Parathyroid adenoma (tissue), 2 donors: ENCODE results near the gene POLR3K.

Experiments used
- H2AFZ ChIP-seq: fragments of 300-600 bp; sonication (generic); one replicate; pipeline ENCODE4 v1.7.0; 2017; ENCODE audit warnings: antibody characterized with exemption, mild to moderate bottlenecking
- H3K27ac ChIP-seq: fragments of 300-600 bp; sonication (generic); one replicate; pipeline ENCODE4 v1.7.0; 2017
- H3K27me3 ChIP-seq: fragments of 300-600 bp; sonication (generic); one replicate; pipeline ENCODE4 v1.7.0; 2017; ENCODE audit warnings: low read length; ENCODE audit not compliant: control insufficient read depth, insufficient read depth
- H3K36me3 ChIP-seq: fragments of 300-600 bp; sonication (generic); one replicate; pipeline ENCODE4 v1.7.0; 2017; ENCODE audit warnings: low read length; ENCODE audit not compliant: control insufficient read depth, insufficient read depth
- H3K4me1 ChIP-seq: fragments of 300-600 bp; sonication (generic); one replicate; pipeline ENCODE4 v1.7.0; 2017; ENCODE audit warnings: control low read depth
- H3K4me2 ChIP-seq: fragments of 300-600 bp; sonication (generic); one replicate; pipeline ENCODE4 v1.7.0; 2017; ENCODE audit warnings: low read length
- H3K4me3 ChIP-seq: fragments of 300-600 bp; sonication (generic); one replicate; pipeline ENCODE4 v1.7.0; 2017; ENCODE audit warnings: low read depth, low read length
- H3K79me2 ChIP-seq: fragments of 300-600 bp; sonication (generic); one replicate; pipeline ENCODE4 v1.7.0; 2017; ENCODE audit warnings: control low read depth
- H3K9ac ChIP-seq: fragments of 300-600 bp; sonication (generic); one replicate; pipeline ENCODE4 v1.7.0; 2017; ENCODE audit warnings: mild to moderate bottlenecking
- H3K9me3 ChIP-seq: fragments of 300-600 bp; sonication (generic); one replicate; pipeline ENCODE4 v1.7.0; 2017; ENCODE audit warnings: low read length; ENCODE audit not compliant: control insufficient read depth
- TF ChIP-seq, protein P1 (sequence below): fragments of 300-600 bp; sonication (generic); IDR thresholded peaks from one replicate; pipeline ENCODE4 v1.7.0; 2017; ENCODE audit warnings: antibody characterized with exemption, mild to moderate bottlenecking
- donor health status: primary hyperparathyroidism.

POLR3K gene

GRCh38 chr16:59440-60059, 6.1 kb upstream of the POLR3K start:
- TF ChIP-seq, protein P1, sequence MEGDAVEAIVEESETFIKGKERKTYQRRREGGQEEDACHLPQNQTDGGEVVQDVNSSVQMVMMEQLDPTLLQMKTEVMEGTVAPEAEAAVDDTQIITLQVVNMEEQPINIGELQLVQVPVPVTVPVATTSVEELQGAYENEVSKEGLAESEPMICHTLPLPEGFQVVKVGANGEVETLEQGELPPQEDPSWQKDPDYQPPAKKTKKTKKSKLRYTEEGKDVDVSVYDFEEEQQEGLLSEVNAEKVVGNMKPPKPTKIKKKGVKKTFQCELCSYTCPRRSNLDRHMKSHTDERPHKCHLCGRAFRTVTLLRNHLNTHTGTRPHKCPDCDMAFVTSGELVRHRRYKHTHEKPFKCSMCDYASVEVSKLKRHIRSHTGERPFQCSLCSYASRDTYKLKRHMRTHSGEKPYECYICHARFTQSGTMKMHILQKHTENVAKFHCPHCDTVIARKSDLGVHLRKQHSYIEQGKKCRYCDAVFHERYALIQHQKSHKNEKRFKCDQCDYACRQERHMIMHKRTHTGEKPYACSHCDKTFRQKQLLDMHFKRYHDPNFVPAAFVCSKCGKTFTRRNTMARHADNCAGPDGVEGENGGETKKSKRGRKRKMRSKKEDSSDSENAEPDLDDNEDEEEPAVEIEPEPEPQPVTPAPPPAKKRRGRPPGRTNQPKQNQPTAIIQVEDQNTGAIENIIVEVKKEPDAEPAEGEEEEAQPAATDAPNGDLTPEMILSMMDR, result no peak
- H3K9ac ChIP-seq, result no peak overlapping the region
- H3K36me3 ChIP-seq, result no peaks in the 10 kb centered on the region
- H3K27ac ChIP-seq, result no peak overlapping the region
- H3K27me3 ChIP-seq, result no peaks in the 10 kb centered on the region
- no peaks in the 10 kb centered on the region for H3K79me2 ChIP-seq
- H3K4me1 ChIP-seq, result no peaks in the 10 kb centered on the region
- H3K4me3 ChIP-seq, result no peak overlapping the region
- no peaks in the 10 kb centered on the region for H3K9me3 ChIP-seq
- H3K4me2 ChIP-seq, result no peak overlapping the region
- H2AFZ ChIP-seq, result no peak overlapping the region

DNA sequence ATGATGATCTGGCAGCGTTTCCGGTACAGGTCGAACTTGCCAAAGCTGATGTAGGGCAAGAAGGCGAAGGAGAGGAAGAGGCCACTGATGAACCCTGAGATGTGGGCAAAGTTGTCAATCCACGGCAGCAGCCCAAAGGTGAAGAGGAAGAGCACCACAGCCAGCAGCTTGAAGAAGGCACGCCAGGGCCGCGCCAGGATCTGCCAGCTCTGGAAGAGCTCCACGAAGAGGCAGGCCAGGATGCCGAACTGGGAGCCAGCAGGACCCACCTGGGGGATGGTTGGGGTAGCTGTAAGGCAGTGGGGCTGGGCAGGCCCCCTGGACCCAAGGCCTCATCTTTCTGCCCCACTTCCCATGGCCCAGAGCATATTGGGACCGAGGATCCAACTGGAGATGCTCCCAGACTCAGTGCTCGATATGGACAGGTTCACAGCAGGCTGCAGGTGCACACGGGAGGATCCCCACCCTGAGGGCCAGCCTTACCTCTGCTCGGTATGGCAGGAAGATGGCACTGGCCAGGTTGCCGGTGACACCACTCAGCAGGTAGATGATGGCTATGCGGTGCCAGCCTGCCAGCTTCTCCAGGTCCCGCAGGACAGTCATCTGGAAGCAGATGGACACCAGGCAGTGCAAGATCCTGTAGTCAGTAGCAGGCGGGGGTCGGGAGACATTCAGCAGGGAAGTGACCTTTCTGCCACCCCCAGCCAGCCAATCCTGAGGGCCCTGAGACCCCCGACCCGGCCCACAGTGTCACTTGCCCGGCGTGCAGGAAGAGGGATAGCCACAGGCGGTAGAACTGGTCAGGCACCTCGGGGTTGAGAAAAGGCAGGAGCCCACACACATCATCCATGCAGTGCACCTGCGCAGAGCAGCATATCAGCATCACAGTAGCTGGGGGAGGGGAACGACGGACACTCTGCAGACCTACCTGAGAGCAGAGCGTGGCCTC, 5.4 kb upstream of the POLR3K start:
- Histone ChIP-seq H3K4me1 (no peaks in the 10 kb centered on the region), H3K9me3 (no peaks in the 10 kb centered on the region), H2AFZ (no peak overlapping the region), H3K27ac (no peak overlapping the region), H3K36me3 (no peaks in the 10 kb centered on the region), H3K4me2 (no peak overlapping the region), H3K27me3 (no peaks in the 10 kb centered on the region), H3K9ac (no peak overlapping the region), H3K79me2 (no peaks in the 10 kb centered on the region), H3K4me3 (no peak overlapping the region)
- TF ChIP-seq, protein P1, result no peak

DNA sequence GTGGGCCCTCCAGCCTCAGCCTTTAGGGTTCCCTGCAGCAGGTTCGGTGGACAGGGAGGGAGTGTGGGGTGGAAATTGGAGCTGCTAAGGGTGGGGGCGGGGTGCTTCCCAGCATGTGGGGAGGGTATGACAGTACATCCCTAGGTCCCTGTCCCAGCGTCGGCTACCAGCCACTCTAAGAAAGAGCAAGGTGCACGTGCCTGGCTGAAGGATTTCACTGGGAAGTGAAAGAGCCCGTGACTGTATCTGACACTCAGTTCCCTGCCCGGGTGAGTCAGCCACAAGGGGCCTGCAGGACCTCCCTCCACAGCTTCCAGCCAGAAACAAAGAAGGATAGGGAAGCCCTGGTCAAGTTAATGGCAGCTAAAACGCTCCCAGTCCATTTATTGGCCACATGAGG, 4.3 kb upstream of the POLR3K start:
- H3K9me3 ChIP-seq, result no peaks in the 10 kb centered on the region
- no peaks in the 10 kb centered on the region for H3K4me1 ChIP-seq
- H3K4me2 ChIP-seq, result no peak overlapping the region
- H3K36me3 ChIP-seq, result no peaks in the 10 kb centered on the region
- no peak overlapping the region for H3K9ac ChIP-seq
- H3K27me3 ChIP-seq, result no peaks in the 10 kb centered on the region
- H3K79me2 ChIP-seq, result no peaks in the 10 kb centered on the region
- TF ChIP-seq, protein P1, result no peak
- no peak overlapping the region for H3K27ac ChIP-seq
- no peak overlapping the region for H3K4me3 ChIP-seq
- H2AFZ ChIP-seq, result no peak overlapping the region

DNA sequence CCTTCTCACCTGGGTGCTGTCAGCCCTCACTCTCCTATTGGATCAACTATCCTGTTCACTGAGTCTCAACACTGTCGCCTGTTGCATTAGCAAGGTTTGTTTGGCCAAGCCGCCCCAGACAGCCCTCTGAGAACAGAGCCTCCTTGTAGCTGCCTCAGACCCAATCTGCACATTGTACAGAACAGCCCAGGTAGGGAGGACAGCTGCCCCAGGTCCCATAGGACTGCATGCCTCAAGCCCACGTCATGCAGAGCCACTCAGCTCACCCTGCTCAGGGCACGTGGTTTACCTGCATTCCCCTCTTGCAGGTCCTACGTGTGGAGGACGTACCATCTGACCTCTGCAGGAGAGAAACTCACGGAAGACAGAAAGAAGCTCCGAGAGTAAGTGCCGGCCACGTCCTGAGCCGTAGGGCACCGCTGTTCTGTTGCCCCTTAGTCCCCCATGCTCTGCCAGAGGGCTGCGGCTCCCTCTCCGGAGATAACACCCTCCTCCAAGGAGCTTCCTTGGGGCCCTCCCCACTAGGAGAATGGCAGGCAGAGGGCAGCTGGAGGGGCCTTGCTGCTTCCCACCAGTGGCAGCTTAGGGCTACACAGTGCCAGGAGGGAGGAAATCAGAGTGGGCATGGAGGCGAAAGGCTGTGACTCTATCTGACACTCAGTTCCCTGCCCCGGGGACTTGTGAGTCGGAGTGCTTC, 3.0 kb upstream of the POLR3K start:
- H3K27ac ChIP-seq, result no peak overlapping the region
- H3K9me3 ChIP-seq, result no peaks in the 10 kb centered on the region
- no peak overlapping the region for H3K4me2 ChIP-seq
- H3K4me1 ChIP-seq, result no peaks in the 10 kb centered on the region
- H2AFZ ChIP-seq, result no peak overlapping the region
- TF ChIP-seq, protein P1, result no peak
- H3K36me3 ChIP-seq, result no peaks in the 10 kb centered on the region
- no peaks in the 10 kb centered on the region for H3K27me3 ChIP-seq
- no peaks in the 10 kb centered on the region for H3K79me2 ChIP-seq
- H3K9ac ChIP-seq, result no peak overlapping the region
- H3K4me3 ChIP-seq, result no peak overlapping the region
